ENCODE data around the gene AK9.
A peak's percentile ranks its signal among the peaks of the same experiment; 100 is the strongest.
"Not testable (repeated sequence)": the region's sequence is repeated elsewhere in the genome, so short reads cannot be mapped to it uniquely, and the experiment has no call there.

AK9 gene

DNA sequence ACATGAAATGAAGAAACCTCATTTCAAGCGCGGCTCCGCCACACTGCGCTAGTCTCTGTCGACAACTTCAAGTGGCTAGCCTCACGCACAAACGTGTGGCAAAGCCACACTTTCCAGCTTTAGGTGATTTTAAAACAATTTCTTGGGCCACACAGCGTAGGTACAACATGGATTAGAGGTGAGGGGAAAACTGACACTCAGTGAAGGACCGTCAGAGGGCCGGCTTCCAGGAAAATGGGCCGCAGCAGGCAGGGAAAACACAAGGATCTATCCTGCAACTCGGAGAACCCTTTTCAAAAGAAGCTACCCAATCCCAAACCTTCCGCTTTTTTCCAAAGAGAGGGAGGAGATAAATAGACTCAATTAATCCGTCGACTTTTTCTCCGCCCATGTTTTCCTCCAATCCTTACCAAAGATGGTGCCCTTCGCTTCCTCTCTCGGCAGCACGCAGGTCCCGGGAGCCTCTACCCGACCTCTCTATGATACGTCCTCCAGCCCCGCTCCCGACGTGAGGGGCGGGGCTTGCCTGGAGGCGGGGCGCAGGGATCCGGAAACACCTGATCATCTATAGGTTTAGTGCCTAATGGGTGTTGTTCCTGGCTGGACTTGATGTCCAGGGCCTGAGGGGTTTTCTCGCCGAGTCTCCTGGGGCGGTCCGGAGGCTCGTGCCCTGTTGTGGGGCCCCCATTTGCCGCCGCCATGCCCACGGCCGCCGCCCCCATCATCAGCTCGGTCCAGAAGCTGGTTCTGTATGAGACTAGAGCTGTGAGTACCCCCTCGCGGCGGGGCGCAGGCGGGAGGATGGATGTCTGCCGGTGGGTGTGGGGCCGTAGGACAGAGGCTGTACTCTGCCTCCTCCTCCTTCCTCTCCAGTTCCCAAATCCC, at the start of gene AK9, which contains the start of gene FIG4:
AK9 (minus strand) TSS at position 466 of the 885 bp plus-strand sequence. CDS start 15,457 bp downstream, outside the sequence.
FIG4 (plus strand) TSS at position 560 of the 885 bp plus-strand sequence; CDS start at position 700, 140 bp downstream.
- Histone ChIP-seq H3K36me3 (replicated peaks) (no peaks in the 10 kb centered on the region), H3K27me3 (ENCODE audit: low read depth) (peaks cover 8% of the 10 kb centered on the region; the same call in 1 of the 2 replicates), H3K4me3 (peak within 1 kb of the TSS; percentile 84), H3K4me1 (no peaks in the 10 kb centered on the region), H3K9me3 (no peaks in the 10 kb centered on the region)
- peak; percentile 96 to 97 for DNase-seq (ENCODE audit: low spot score in 2 of 2)
- in situ Hi-C loops (cut with MboI; ENCODE audit: low sequenced_read_pairs), result no loop called here

DNA sequence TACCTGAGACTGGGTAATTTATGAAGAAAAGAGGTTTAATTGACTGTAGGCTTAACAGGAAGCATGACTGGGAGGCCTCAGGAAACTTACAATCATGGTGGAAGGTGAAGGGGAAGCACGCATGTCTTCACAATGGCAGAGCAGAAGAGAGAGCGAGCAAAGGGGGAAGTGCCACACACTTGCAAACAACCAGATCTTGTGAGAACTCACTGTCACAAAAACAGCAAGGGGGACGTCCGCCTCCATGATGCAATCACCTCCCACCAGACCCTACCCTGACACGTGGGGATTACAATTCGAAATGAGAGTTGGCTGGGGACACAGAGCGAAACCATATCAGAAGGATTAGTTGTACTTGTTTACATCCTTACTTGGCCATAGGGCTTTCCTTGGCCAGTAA, 49.8 kb upstream of the AK9 start:
- H3K36me3 ChIP-seq (replicated peaks), result no peaks in the 10 kb centered on the region

DNA sequence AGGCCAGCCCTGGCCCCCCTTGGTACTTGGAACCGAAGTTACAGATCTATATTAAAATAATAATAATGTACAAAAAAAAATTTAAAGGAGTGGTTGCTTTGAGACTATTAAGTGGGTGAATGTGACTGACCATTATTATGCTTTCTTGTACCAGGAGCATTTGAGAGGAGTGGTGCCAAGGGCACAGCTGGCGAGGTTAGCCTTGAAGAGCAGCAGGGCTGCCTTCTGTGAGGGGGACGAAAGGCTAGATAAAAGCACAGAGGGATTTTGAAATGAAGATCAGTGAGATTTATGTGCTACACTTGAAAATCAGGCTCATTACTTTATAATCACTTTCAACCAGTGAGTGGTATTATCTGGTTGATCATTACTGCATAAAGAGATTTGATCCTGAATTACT, 48.7 kb upstream of the AK9 start:
- Histone ChIP-seq H3K36me3 (replicated peaks) (no peaks in the 10 kb centered on the region), H3K4me3 (no peak overlapping the region), H3K4me1 (peaks cover 2% of the 10 kb centered on the region; the same call in 1 of the 2 replicates), H3K27me3 (ENCODE audit: low read depth) (no peaks in the 10 kb centered on the region), H3K9me3 (no peaks in the 10 kb centered on the region)
- DNase-seq (ENCODE audit: low spot score in 2 of 2), result no peak
- in situ Hi-C loops (cut with MboI; ENCODE audit: low sequenced_read_pairs), result no loop called here

More for the DNA sequence above, 49.8 kb upstream of the AK9 start:
- no peaks in the 10 kb centered on the region for H3K27me3 ChIP-seq (ENCODE audit: low read depth)
- no peak overlapping the region for H3K4me3 ChIP-seq
- in situ Hi-C loops (cut with MboI; ENCODE audit: low sequenced_read_pairs), result no loop called here
- no peaks in the 10 kb centered on the region for H3K9me3 ChIP-seq
- no peak for DNase-seq (ENCODE audit: low spot score in 2 of 2)
- H3K4me1 ChIP-seq, result peaks cover 2% of the 10 kb centered on the region; the same call in 1 of the 2 replicates

DNA sequence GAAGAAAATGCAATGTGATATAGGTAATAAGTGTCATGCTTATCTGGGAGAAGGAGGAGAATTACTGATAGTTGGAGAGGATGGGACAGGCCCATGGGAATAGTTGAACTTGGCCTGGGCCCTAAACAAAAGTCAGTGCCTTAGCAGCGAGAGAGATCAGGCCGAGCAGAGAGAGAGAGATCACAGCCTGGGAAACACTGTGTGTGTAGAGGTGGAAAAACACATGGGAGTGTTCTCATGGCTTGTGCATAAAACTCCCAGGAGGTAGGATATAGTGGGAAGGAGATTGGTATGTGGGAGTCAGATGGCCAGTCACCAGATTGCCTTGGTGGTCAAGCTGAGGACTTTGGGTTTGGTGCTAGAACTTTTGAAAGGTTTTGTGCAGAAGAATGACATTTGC, 47.7 kb upstream of the AK9 start:
- Histone ChIP-seq H3K9me3 (no peaks in the 10 kb centered on the region), H3K36me3 (replicated peaks) (no peaks in the 10 kb centered on the region), H3K4me1 (peaks cover 2% of the 10 kb centered on the region; the same call in 1 of the 2 replicates), H3K4me3 (no peak overlapping the region), H3K27me3 (ENCODE audit: low read depth) (no peaks in the 10 kb centered on the region)
- in situ Hi-C loops (cut with MboI; ENCODE audit: low sequenced_read_pairs), result no loop called here
- DNase-seq (ENCODE audit: low spot score in 2 of 2), result no peak

- H3K4me1 ChIP-seq, result peaks cover 2% of the 10 kb centered on the region; the same call in 1 of the 2 replicates
- no peaks in the 10 kb centered on the region for H3K27me3 ChIP-seq (ENCODE audit: low read depth)
- H3K4me3 ChIP-seq, result no peak overlapping the region
- no peaks in the 10 kb centered on the region for H3K9me3 ChIP-seq
- in situ Hi-C loops (cut with MboI; ENCODE audit: low sequenced_read_pairs), result no loop called here
- DNase-seq (ENCODE audit: low spot score in 2 of 2), result no peak
- no peaks in the 10 kb centered on the region for H3K36me3 ChIP-seq (replicated peaks)
These were observed 47.3 kb upstream of the AK9 start for GRCh38 chr6:109738255-109738654.

DNA sequence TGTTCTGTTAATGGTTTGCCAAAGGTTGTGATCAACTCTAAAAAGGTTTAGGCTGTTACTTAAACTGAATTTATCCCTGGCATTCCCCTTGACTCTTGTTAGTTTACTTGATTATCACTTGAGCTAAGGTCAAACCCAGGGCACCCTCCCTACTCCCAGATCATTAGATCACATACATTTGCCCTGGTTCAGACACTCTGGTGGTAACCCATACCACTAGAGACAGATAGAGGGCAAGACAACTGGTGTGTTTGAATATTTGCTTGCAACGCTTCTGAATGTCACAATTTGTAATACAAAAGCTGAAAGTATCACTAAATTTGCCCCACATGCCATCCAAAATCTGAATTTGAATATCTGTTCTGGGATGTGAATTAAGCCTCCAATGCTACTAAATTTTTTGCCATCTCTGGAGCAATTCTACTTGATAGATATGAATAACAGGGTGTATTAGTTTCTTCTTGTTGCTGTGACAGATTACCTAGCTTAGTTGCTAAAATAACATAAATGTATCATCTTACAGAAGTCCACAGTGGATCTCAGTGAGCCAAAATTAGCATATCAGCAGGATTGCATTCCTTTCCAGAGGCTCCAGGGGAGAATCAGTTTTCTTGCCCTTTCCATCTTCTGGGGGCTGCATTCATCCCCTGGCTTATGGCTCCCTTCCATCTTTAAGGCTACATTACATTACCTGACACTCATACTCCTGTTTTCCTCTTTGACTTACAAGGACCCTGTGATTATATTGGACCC, 45.4 kb upstream of the AK9 start:
- no peak overlapping the region for H3K4me3 ChIP-seq
- in situ Hi-C loops (cut with MboI; ENCODE audit: low sequenced_read_pairs), result no loop called here
- DNase-seq (ENCODE audit: low spot score in 2 of 2), result no peak

DNA sequence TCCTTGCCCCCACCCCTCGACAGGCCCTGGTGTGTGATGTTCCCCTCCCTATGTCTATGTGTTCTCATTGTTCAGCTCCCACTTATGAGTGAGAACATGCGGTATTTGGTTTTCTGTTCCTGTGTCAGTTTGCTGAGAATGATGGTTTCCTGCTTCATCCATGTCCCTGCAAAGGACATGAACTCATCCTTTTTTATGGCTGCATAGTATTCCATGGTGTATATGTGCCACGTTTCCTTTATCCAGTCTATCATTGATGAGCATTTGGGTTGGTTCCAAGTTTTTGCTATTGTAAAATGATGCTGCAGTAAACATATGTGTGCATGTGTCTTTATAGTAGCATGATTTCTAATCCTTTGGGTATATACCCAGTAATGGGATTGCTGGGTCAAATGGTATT, 34.2 kb upstream of the AK9 start:
- H3K4me1 ChIP-seq; DNase-seq (ENCODE audit: low spot score in 2 of 2); H3K36me3 ChIP-seq (replicated peaks); H3K27me3 ChIP-seq (ENCODE audit: low read depth); in situ Hi-C loops (cut with MboI; ENCODE audit: low sequenced_read_pairs); H3K9me3 ChIP-seq; H3K4me3 ChIP-seq: not testable (repeated sequence)

More for the DNA sequence above, 45.4 kb upstream of the AK9 start:
- Histone ChIP-seq H3K9me3 (no peaks in the 10 kb centered on the region), H3K4me1 (peaks cover 2% of the 10 kb centered on the region; the same call in 1 of the 2 replicates), H3K27me3 (ENCODE audit: low read depth) (no peaks in the 10 kb centered on the region), H3K36me3 (replicated peaks) (no peaks in the 10 kb centered on the region)

DNA sequence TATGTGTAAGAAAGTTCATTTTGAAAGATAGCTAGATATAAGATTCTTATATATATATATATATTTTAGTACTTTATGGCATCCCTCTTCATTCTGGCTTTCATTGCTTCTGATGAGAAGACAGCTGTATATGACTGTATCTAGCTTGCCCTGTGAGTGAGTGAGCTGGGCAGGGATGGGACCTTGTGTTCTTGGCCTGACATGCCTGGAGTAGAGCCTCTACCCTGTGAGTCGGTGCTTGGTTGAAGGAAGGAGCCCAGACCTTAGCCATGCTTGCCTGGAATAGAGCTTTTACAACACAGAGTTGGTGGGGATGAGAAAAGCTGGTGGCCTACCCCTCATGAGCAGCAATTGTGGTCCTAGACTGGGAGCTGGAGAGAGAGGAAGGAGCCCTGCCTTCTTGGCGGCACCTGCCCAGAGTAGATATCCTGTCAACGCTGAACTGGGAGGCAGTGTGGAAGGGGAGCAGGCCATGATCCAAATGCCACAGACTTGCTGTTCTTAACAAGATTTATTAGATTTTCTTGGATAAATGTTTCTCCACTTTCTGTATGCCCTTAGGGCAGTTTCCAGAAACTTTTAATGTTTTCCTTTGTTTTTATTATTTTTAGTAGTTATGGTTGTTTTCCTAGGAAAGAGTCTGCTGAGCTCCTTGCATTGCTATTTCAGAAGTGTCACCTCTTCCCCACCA, 31.7 kb upstream of the AK9 start:
- no peaks in the 10 kb centered on the region for H3K9me3 ChIP-seq
- H3K27me3 ChIP-seq (ENCODE audit: low read depth), result no peaks in the 10 kb centered on the region
- no peak for DNase-seq (ENCODE audit: low spot score in 2 of 2)
- H3K4me3 ChIP-seq, result no peak overlapping the region
- no peaks in the 10 kb centered on the region for H3K36me3 ChIP-seq (replicated peaks)
- H3K4me1 ChIP-seq, result peaks cover 11% of the 10 kb centered on the region
- in situ Hi-C loops (cut with MboI; ENCODE audit: low sequenced_read_pairs), result loop anchor here (25.0 kb wide), 1 partner anchor 665 kb away; no protein-coding TSS in a partner anchor

- no peak for DNase-seq (ENCODE audit: low spot score in 2 of 2)
- Histone ChIP-seq H3K36me3 (replicated peaks) (no peaks in the 10 kb centered on the region), H3K4me1 (peaks cover 11% of the 10 kb centered on the region), H3K4me3 (no peak overlapping the region), H3K9me3 (no peaks in the 10 kb centered on the region), H3K27me3 (ENCODE audit: low read depth) (no peaks in the 10 kb centered on the region)
- in situ Hi-C loops (cut with MboI; ENCODE audit: low sequenced_read_pairs), result loop anchor here (25.0 kb wide), 1 partner anchor 665 kb away; no protein-coding TSS in a partner anchor
These were observed 31.0 kb upstream of the AK9 start for GRCh38 chr6:109722011-109722410.

- peaks cover 11% of the 10 kb centered on the region for H3K4me1 ChIP-seq
- H3K36me3 ChIP-seq (replicated peaks), result no peaks in the 10 kb centered on the region
- H3K4me3 ChIP-seq, result no peak overlapping the region
- in situ Hi-C loops (cut with MboI; ENCODE audit: low sequenced_read_pairs), result loop anchor here (25.0 kb wide), 1 partner anchor 667 kb away; no protein-coding TSS in a partner anchor
- H3K27me3 ChIP-seq (ENCODE audit: low read depth), result no peaks in the 10 kb centered on the region
- H3K9me3 ChIP-seq, result no peaks in the 10 kb centered on the region
- no peak for DNase-seq (ENCODE audit: low spot score in 2 of 2)
These were observed 29.3 kb upstream of the AK9 start for GRCh38 chr6:109720311-109720710.

DNA sequence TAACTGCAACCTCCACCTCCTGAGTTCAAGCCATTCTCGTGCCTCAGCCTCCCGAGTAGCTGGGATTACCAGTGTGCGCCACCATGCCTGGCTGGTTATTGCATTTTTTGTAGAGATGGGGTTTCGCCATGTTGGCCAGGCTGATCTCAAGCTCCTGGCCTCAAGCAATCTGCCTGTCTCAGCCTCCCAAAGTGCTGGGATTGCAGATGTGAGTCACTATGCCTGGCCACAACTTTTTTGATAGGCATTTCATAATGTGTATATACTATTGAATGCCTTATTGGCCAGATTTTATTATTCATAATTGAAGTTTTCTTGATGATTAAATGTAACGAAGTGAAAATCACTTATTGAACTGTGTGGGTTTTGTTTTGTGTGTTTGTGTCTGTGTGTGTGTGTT, 28.0 kb upstream of the AK9 start:
- no peak overlapping the region for H3K4me3 ChIP-seq
- no peaks in the 10 kb centered on the region for H3K9me3 ChIP-seq
- no peak for DNase-seq (ENCODE audit: low spot score in 2 of 2)
- in situ Hi-C loops (cut with MboI; ENCODE audit: low sequenced_read_pairs), result loop anchor here (25.0 kb wide), 1 partner anchor 668 kb away; no protein-coding TSS in a partner anchor
- H3K27me3 ChIP-seq (ENCODE audit: low read depth), result no peaks in the 10 kb centered on the region
- H3K36me3 ChIP-seq (replicated peaks), result no peaks in the 10 kb centered on the region
- peaks cover 11% of the 10 kb centered on the region for H3K4me1 ChIP-seq

DNA sequence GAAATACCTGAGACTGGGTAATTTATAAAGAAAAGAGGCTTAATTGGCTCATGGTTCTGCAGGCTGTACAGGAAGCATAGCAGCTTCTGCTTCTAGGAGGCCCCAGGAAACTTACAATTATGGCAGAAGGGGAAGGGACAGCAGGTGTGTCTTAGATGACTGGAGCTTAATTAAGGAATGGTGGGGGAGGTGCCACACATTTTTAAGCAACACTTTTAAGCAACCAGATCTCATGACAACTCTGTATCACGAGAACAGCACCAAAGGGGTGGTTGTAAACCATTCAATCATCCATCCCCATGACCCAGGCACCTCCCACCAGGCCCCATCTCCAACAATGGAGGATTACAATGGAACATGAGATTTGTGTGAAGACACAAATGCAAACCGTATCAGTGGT, 27.0 kb upstream of the AK9 start:
- Histone ChIP-seq H3K4me1 (peaks cover 11% of the 10 kb centered on the region), H3K27me3 (ENCODE audit: low read depth) (no peaks in the 10 kb centered on the region), H3K4me3 (no peak overlapping the region), H3K36me3 (replicated peaks) (no peaks in the 10 kb centered on the region), H3K9me3 (no peaks in the 10 kb centered on the region)
- in situ Hi-C loops (cut with MboI; ENCODE audit: low sequenced_read_pairs), result loop anchor here (25.0 kb wide), 1 partner anchor 669 kb away; no protein-coding TSS in a partner anchor
- no peak for DNase-seq (ENCODE audit: low spot score in 2 of 2)

DNA sequence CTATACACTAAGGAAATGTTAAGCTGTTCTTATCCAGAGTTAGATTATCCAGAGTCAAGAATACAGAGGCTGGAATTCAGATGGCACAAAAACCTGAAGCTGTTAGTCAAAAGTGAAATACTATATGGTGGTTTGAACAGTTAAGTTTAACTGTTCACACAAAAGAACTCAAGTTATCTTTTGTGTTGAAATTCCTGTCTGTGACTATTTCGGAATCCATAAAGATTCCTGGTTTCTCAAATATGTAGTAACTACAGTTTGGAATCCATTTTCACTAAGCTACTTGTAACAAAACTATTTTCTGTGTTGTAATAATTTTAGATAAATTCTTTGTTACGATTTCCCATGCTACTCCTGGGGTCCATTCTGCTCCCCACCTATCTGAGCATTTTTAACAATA, 24.6 kb upstream of the AK9 start:
- H3K36me3 ChIP-seq (replicated peaks), result no peaks in the 10 kb centered on the region
- DNase-seq (ENCODE audit: low spot score in 2 of 2), result no peak
- H3K9me3 ChIP-seq, result no peaks in the 10 kb centered on the region
- peaks cover 11% of the 10 kb centered on the region for H3K4me1 ChIP-seq
- in situ Hi-C loops (cut with MboI; ENCODE audit: low sequenced_read_pairs), result loop anchor here (25.0 kb wide), 1 partner anchor 672 kb away; no protein-coding TSS in a partner anchor
- no peak overlapping the region for H3K4me3 ChIP-seq
- no peaks in the 10 kb centered on the region for H3K27me3 ChIP-seq (ENCODE audit: low read depth)

Measured in HAP-1 (cell line).